Heart left ventricle (tissue), 13 donors: Measurements from ENCODE around the gene TOLLIP.

Experiments
- POLR2A ChIP-seq, 2 donors: fragments of 450-650 bp; IDR thresholded peaks; one replicate each; pipeline ENCODE4 v1.6.1; 2017; ENCODE audit warnings: antibody characterized with exemption in 2 of 2, mild to moderate bottlenecking in 2 of 2, moderate library complexity in 2 of 2
- TF ChIP-seq, protein P1 (sequence below), 12 donors: fragments of 200-600 bp; sonication (generic) in 4 of 12; IDR thresholded peaks; one replicate each; pipeline versions ENCODE4 v1.5.0 to v1.8.0; 2018 to 2022; ENCODE audit warnings: antibody characterized with exemption in 12 of 12, mild to moderate bottlenecking in 5 of 12
- donor health status: ischemic (EF 13 %, LVEDD 7.1; RV severe dilation, severe dysfunction).
- donor health status: DM: no; HTN: yes; CAD: no.
- donor health status: DM: no; HTN: no; CAD: no.
- donor health status: ischemic (EF 25% LVEDD 6.9; RV normal size, moderate dysfunction).
- donor health status: ischemic (EF 25% LVEDD 5.7; RV mildly dilated, moderate dysfunction).
- donor health status: ischemic (EF 35%, LVEDD 5.7; RV mildly dilated, moderate dysfunction).
- donor health status: nonischemic (EF 11% LVEDD 7.7; RV severe dilation, severe dysfunction).
- donor health status: DM: yes; HTN: yes; CAD: no.
- donor health status: PGD.
- donor health status: ischemic (EF 29% LVEDD 5.4; RV normal size, mild dysfunction).
- donor health status: nonischemic (EF 23%, LVEDD 6.1; RV moderate dilation, normal function).

DNA sequence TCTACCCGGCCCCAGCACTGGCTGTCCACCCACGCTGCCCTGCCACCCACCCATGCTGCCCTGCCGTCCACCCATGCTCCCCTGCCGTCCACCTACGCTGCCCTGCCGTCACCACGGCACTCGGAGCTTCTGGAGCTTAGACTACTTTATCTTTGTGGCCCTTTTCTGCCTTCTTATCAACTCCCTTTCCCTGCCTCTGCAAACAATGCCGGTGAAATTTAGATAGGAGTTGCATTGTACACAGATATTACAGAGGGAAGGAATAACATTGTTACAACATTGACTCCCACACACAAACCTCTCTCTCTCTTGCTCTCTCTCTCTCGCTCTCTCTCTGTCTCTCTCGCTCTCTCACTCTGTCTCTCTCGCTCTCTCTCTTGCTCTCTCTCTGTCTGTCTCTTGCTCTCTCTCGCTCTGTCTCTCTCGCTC, 46.6 kb upstream of the TOLLIP start:
- TF ChIP-seq, protein P1, sequence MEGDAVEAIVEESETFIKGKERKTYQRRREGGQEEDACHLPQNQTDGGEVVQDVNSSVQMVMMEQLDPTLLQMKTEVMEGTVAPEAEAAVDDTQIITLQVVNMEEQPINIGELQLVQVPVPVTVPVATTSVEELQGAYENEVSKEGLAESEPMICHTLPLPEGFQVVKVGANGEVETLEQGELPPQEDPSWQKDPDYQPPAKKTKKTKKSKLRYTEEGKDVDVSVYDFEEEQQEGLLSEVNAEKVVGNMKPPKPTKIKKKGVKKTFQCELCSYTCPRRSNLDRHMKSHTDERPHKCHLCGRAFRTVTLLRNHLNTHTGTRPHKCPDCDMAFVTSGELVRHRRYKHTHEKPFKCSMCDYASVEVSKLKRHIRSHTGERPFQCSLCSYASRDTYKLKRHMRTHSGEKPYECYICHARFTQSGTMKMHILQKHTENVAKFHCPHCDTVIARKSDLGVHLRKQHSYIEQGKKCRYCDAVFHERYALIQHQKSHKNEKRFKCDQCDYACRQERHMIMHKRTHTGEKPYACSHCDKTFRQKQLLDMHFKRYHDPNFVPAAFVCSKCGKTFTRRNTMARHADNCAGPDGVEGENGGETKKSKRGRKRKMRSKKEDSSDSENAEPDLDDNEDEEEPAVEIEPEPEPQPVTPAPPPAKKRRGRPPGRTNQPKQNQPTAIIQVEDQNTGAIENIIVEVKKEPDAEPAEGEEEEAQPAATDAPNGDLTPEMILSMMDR (IDR thresholded peaks at IDR 0.05) = no peak
- TF ChIP-seq POLR2A (IDR thresholded peaks at IDR 0.05) = no peak
